ENCODE measurements around the gene TBR1.

The TBR1 gene

DNA sequence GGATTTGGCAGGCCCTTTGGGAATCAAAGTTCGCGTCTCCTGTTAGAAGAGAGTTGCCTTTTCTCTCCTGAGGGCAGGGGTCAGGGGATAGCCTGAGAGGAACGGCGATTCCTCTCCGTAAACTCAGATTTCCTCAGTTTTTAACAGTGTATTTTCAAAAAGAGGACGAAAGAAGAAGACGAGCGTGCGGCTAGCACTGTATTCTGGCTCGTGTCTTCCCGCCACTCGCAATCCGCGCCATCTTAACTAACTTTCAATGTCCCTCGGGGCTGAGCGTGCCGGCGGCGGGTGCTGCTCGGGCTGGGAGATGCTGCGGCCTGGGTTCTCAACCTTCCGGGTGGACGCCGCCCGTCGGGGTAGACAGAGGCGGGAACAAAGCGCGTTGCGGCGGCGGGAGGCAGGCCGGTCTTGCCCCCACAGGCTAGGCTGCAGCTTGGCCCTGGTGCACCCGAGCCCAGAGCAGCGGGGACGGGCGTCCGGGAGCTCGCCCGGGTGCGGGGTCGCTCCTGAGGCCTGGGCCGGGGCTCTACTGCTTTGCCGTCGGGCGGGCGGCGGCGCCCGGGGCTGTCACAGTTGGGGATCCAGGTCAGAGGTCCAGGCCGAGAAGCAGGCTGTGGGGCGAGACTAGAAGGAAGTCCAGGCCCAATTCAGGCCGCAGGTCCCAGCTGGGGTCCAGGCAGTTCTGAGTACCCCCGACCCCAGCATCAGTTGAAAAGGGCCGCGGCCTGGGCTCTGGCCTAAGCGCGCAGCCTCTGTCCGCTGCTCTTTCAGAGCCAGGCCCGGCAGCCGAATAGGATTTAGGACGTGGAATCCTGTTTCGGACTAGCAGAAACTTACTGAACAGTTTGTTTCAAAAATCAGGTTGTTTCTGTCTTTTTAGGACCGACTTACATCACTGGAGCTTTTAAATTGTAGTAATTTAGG, 11.8 kb downstream of the TBR1 start:
- DNase-seq (ENCODE audit: low read depth in 2 of 2): no peak

DNA sequence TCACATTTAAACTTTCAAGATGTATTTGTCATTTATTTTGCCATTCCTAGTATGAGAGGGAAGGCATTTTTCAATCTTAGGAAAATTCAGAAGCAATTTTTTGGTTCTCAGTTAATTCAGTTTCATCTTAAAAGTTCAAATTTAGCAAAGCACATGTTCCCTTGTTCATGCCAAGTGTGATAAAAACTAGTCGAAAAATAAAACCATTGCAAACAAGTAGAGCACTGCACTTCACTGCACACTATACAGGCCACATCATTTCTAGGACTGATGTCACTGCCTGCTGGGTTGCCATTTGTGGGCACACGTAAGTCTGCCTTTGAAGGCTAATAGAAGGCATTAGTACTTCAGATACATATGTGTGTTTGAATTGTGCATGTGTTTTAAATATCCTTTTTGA, 14.3 kb downstream of the TBR1 start:
- no peak for DNase-seq (ENCODE audit: low read depth in 2 of 2)

DNA sequence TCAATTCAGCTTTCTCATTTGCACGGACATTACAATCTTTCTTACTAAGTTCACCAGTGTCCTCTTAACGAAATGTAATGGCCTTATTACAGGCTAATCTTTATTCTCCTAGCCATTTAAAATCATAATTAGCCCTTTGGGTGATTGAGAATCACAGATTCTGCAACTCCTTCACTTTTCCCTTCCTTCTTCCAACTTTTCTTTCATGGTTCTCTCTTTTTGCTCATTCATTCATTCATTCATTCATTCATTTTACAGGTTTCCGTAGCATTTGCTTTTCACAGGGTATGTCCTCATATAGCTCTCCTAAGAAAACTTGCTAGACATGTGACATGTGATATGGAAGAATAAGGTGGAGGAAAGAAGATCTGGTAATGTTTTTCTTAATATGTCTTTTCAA, 16.0 kb downstream of the TBR1 start:
- DNase-seq (ENCODE audit: low read depth in 2 of 2): no peak

DNA sequence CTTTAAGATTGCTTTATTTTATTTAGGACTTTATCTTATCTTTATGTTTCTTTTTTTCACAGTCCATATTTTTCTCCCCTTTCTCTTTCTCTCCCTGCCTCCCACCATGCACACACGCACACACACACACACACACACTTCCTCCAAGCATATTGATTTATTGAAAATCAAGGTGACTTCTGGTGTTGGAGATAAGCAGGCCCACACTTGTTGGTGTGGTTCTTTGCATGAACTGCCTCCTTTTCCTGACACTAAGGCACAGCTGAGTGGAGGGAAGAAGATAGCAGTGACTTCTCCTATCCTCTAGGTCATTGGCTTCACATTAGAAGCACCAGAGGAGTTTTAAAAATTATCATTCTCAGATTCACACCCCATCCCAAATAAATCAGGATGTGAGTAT, 18.0 kb downstream of the TBR1 start:
- no peak for DNase-seq (ENCODE audit: low read depth in 2 of 2)

DNA sequence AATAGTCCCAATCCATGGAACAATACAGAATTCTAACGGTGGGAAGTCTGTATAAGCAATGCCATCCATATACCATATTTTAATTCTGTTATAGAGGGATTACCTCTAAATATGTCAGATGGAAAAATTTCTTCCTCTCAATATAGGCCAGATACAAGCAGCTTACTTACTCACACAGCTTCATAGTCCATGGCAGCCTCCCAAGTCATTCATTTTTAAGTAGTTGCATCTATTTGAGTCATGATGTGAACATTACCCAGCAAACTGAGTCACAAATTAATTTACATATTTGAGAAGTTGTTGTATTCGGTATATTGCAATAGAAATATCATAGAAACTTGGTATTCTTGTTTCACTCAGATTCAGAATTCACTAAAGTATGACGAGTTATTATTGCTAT, 20.3 kb downstream of the TBR1 start:
- no peak for DNase-seq (ENCODE audit: low read depth in 2 of 2)

DNA sequence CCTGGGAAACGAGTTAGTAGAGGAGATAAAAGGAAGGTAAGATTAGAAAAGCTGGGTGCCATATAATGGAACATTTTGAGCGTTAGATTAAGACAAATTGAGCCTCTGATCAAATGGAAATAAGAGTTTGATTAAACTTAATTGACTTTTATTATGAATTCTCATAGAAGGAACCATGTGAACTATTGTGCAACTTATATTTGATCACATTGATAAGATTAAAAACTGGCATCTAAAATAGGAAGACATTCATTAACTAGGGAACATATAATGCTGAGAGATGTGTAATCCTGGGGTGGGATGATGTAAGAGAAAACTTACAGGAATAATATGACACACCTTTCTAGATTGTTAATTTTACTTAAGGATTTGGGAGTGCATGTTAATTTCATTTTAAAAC, 22.5 kb downstream of the TBR1 start:
- no peak for DNase-seq (ENCODE audit: low read depth in 2 of 2)

DNA sequence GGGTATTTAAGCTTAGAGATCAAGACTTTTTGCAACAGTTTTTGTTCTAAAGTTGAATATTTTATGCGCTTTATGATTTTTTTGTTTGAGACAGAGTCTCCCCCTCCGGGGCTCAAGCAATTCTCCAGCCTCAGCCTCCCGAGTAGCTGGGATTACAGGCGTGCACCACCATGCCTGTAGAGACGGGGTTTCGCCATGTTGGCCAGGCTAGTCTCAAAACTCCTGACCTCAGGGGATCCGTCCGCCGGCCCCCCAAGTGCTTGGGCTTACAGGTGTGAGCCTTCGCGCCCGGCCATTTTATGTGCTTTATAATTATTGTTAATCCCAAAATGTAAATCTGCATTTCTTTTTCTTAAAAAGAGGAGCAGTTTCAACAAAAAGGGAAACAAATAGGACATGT, 29.0 kb downstream of the TBR1 start:
- no peak for DNase-seq (ENCODE audit: low read depth in 2 of 2)

DNA sequence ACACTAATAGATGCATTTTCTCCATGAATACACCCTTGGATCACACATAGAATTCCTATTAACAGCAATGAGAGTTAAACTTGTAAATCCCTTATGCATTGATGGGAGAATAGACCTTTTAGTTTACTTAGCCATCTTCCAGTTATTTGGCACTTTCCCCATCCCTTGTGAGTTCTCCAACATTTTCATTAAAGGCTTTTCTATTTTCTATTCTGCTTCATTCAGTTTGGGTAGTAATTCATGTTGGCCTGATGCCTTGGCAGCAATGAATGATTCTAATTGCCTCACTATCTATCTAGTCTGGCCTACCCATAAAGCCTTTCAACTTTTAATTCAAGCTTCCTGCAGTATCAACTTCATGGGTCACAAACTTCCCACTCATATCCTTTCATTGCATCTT, 32.3 kb downstream of the TBR1 start:
- no peak for DNase-seq (ENCODE audit: low read depth in 2 of 2)

DNA sequence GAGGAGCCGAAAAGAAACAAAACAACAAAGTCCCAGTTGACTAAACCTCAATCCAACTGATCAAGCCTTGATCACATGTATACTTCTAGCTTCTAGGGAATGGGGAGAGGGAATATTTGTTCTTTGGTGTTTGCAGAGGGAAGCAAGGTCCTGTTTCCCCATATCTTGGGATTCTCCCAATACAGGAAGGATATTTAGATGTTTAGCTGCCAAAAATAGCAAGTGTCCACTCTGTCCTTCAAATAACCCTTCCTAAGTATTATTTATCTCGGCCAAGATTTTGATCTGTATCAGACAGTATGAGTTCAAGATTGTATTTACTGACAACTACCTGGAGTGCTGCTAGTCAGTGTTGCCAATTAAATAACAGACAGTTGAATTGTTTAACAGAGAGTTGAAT, 55.5 kb downstream of the TBR1 start:
- no peak for DNase-seq (ENCODE audit: low read depth in 2 of 2)

DNA sequence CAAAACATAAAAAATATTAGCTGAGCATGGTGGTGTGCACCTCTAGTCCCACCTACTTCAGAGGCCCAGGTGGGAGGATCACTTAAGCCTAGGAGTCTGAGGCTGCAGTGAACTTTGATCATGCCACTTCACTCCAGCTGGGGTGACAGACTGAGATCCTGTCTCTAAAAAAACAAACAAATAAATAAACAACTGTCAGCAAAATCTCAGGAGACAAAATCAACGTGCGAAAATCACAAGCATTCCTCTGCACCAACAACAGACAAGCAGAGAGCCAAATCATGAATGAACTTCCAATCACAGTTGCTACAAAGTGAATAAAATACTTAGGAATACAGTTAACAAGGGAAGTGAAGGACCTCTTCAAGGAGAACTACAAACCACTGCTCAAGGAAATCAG, 58.8 kb downstream of the TBR1 start:
- DNase-seq (ENCODE audit: low read depth in 2 of 2): no peak
